ENCODE data around the gene GPD1.

The GPD1 gene

GRCh38 chr12:50103767-50104321 is at the start of gene GPD1:
TSS of gene GPD1 (plus strand) at chr12:50104008. CDS start at chr12:50104051, 43 bp downstream.
- DNase-seq (ENCODE audit: low read depth, low spot score) = no peak

GRCh38 chr12:50055831-50056638 is 47.8 kb upstream of the GPD1 start:
- no peak for DNase-seq (ENCODE audit: low read depth, low spot score)

GRCh38 chr12:50056639-50056976 is 47.2 kb upstream of the GPD1 start:
- no peak for DNase-seq (ENCODE audit: low read depth, low spot score)

- no peak for DNase-seq (ENCODE audit: low read depth, low spot score)
Measured at GRCh38 chr12:50057000-50057841, 46.6 kb upstream of the GPD1 start, which contains the start of gene ASIC1. TSS of gene ASIC1 (plus strand) at chr12:50057596. CDS start at chr12:50058767, 1,171 bp downstream.

GRCh38 chr12:50057896-50058670 is 45.7 kb upstream of the GPD1 start:
- DNase-seq (ENCODE audit: low read depth, low spot score) = no peak

GRCh38 chr12:50058743-50059312 is 45.0 kb upstream of the GPD1 start:
- no peak for DNase-seq (ENCODE audit: low read depth, low spot score)

- no peak for DNase-seq (ENCODE audit: low read depth, low spot score)
Measured at GRCh38 chr12:50059440-50060119, 44.2 kb upstream of the GPD1 start.

GRCh38 chr12:50060120-50060468 is 43.7 kb upstream of the GPD1 start:
- DNase-seq (ENCODE audit: low read depth, low spot score) = no peak

GRCh38 chr12:50061171-50061570 is 42.6 kb upstream of the GPD1 start:
- DNase-seq (ENCODE audit: low read depth, low spot score) = no peak

- no peak for DNase-seq (ENCODE audit: low read depth, low spot score)
Measured at GRCh38 chr12:50061946-50062686, 41.7 kb upstream of the GPD1 start.

GRCh38 chr12:50062728-50063460 is 40.9 kb upstream of the GPD1 start:
- DNase-seq (ENCODE audit: low read depth, low spot score) = no peak

GRCh38 chr12:50065726-50066310 is 38.0 kb upstream of the GPD1 start:
- DNase-seq (ENCODE audit: low read depth, low spot score) = no peak

- no peak for DNase-seq (ENCODE audit: low read depth, low spot score)
Measured at GRCh38 chr12:50066402-50066801, 37.4 kb upstream of the GPD1 start.

- DNase-seq (ENCODE audit: low read depth, low spot score) = no peak
Measured at GRCh38 chr12:50069069-50069468, 34.7 kb upstream of the GPD1 start.

- DNase-seq (ENCODE audit: low read depth, low spot score) = no peak
Measured at GRCh38 chr12:50069539-50069938, 34.3 kb upstream of the GPD1 start.

- DNase-seq (ENCODE audit: low read depth, low spot score) = peak; percentile 44
Measured at GRCh38 chr12:50070314-50071060, 33.3 kb upstream of the GPD1 start.

- DNase-seq (ENCODE audit: low read depth, low spot score) = no peak
Measured at GRCh38 chr12:50072198-50072907, 31.5 kb upstream of the GPD1 start.

GRCh38 chr12:50073206-50073605 is 30.6 kb upstream of the GPD1 start:
- DNase-seq (ENCODE audit: low read depth, low spot score) = no peak
